ENCODE results near the gene TMEM209.

The TMEM209 gene

DNA sequence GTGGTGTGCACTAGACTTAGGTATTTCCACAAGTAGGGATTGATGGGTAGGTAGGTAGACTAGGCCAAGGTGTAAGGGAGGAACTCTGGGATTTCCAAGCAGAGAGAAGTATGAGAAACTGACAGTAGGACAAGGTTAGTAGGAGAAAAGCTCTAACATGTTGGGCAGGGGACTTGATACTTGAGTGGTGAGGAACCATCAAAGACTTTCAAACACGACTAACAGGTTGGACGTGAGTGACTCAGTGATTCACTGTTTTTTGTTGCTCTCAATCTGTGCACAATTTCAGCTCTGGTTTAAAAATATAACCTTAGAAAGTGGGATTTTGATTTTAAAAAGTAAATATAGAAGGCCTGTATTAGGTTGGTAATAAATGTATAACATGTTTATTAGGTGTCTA, 90.4 kb downstream of the TMEM209 start:
- H3K4me3 ChIP-seq (ENCODE audit: low read depth, low read length) = no peak overlapping the region
- no peak for TF ChIP-seq CTCF (conservative IDR thresholded peaks at IDR 0.05; ENCODE audit: low read depth, low read length)
- DNase-seq (ENCODE audit: low read depth) = no peak
